Smooth muscle cell (in vitro differentiated cells): ENCODE data around the gene CACNA2D4. TPM values are rescaled to one million over a fixed set of nuclear protein-coding genes. Genes with fewer than 3 reads are reported as not detected.

Source experiments
- DNase-seq: peaks from one replicate; lab custom pipeline; 2025; ENCODE audit not compliant: unreplicated experiment; lab: John Stamatoyannopoulos, UW
- H2AFZ ChIP-seq: fragments of 200-600 bp; sonication (generic); 2 replicates; pipeline ENCODE4 v1.6.0; 2016; ENCODE audit warnings: antibody characterized with exemption, low read depth, mild to moderate bottlenecking
- H3F3A ChIP-seq: fragments of 200-600 bp; sonication (generic); 2 replicates; pipeline ENCODE4 v1.6.0; 2017; ENCODE audit warnings: antibody characterized with exemption, low read depth
- H3K27ac ChIP-seq: fragments of 200-600 bp; sonication (generic); 2 replicates; pipeline ENCODE4 v1.5.1; 2016; ENCODE audit warnings: low read depth, mild to moderate bottlenecking
- H3K27me3 ChIP-seq: fragments of 200-600 bp; sonication (generic); 2 replicates; pipeline ENCODE4 v1.6.1; 2016; ENCODE audit warnings: low read depth, mild to moderate bottlenecking
- H3K36me3 ChIP-seq: fragments of 200-600 bp; sonication (generic); 2 replicates; pipeline ENCODE4 v1.5.1; 2016; ENCODE audit warnings: low read depth
- H3K4me1 ChIP-seq: fragments of 200-600 bp; sonication (generic); 2 replicates; pipeline ENCODE4 v1.5.1; 2016; ENCODE audit warnings: low read depth
- H3K4me2 ChIP-seq: fragments of 200-600 bp; sonication (generic); 2 replicates; pipeline ENCODE4 v1.6.0; 2016; ENCODE audit warnings: mild to moderate bottlenecking
- H3K4me3 ChIP-seq: fragments of 200-600 bp; sonication (generic); 2 replicates; pipeline ENCODE4 v1.5.1; 2016; ENCODE audit warnings: mild to moderate bottlenecking
- H3K79me2 ChIP-seq: fragments of 200-600 bp; sonication (generic); 2 replicates; pipeline ENCODE4 v1.6.0; 2016; ENCODE audit warnings: low read depth, mild to moderate bottlenecking
- H3K9ac ChIP-seq: fragments of 200-600 bp; sonication (generic); 2 replicates; pipeline ENCODE4 v1.6.0; 2016; ENCODE audit warnings: low read depth
- H3K9me3 ChIP-seq: fragments of 200-600 bp; sonication (generic); replicated peaks from 2 replicates; pipeline ENCODE4 v1.5.1; 2016; ENCODE audit warnings: low read depth
- H4K20me1 ChIP-seq: fragments of 200-600 bp; sonication (generic); 2 replicates; pipeline ENCODE4 v1.6.0; 2016; ENCODE audit warnings: low read depth
- CTCF ChIP-seq: fragments of 200-600 bp; sonication (generic); IDR thresholded peaks from 2 replicates; pipeline ENCODE4 v1.5.1; 2017; ENCODE audit warnings: borderline replicate concordance, mild to moderate bottlenecking, antibody characterized with exemption; ENCODE audit not compliant: insufficient read depth, poor library complexity, severe bottlenecking
- WGBS: methylation state at CpG from one replicate; pipeline ENCODE4 v1.1.7; 2016; ENCODE audit warnings: low lambda C conversion rate; 5-methylcytosine and 5-hydroxymethylcytosine counted together
- polyA plus RNA-seq: library from polyadenylated mRNA; unstranded; fragments of >200 nt; fragmentation: Nextera tagmentation; extraction: Ambion mirVana; gene quantifications from 2 replicates; pipeline ENCODE4 v1.2.1, GENCODE V29; 2016
- total RNA-seq: library from RNA; depleted of rRNA; stranded (reverse); fragments of >200 nt; gene quantifications from 2 replicates; pipeline ENCODE4 v1.2.3, GENCODE V29; 2014

The CACNA2D4 gene
- total and polyA plus RNA-seq, 2 experiments from 2014 or later, result 0.98 TPM; not detected in 1

GRCh38 chr12:1886396-1887008 lies 31.9 kb downstream of the CACNA2D4 start:
- H3K4me2 ChIP-seq, result no peak overlapping the region
- no peaks in the 10 kb centered on the region for H3F3A ChIP-seq
- no peak overlapping the region for H3K27ac ChIP-seq
- no peaks in the 10 kb centered on the region for H3K4me1 ChIP-seq
- H3K79me2 ChIP-seq, result no peaks in the 10 kb centered on the region
- no peak for TF ChIP-seq CTCF
- no peak overlapping the region for H3K9ac ChIP-seq
- no peak overlapping the region for H2AFZ ChIP-seq
- DNase-seq, result no peak
- H3K36me3 ChIP-seq, result no peaks in the 10 kb centered on the region
- H3K9me3 ChIP-seq, result no peaks in the 10 kb centered on the region
- H3K4me3 ChIP-seq, result no peak overlapping the region
- WGBS, result 91% methylated on average over 10 of the region's 10 CpGs
- no peaks in the 10 kb centered on the region for H3K27me3 ChIP-seq
- H4K20me1 ChIP-seq, result no peaks in the 10 kb centered on the region

- Histone ChIP-seq H3K79me2 (no peaks in the 10 kb centered on the region), H3F3A (no peaks in the 10 kb centered on the region), H3K4me2 (no peak overlapping the region), H3K4me3 (no peak overlapping the region), H3K27ac (no peak overlapping the region), H2AFZ (no peak overlapping the region), H3K27me3 (no peaks in the 10 kb centered on the region), H3K4me1 (no peaks in the 10 kb centered on the region), H3K9me3 (no peaks in the 10 kb centered on the region), H3K9ac (no peak overlapping the region), H4K20me1 (no peaks in the 10 kb centered on the region), H3K36me3 (no peaks in the 10 kb centered on the region)
- TF ChIP-seq CTCF, result no peak
- no peak for DNase-seq
- 87% methylated on average over 13 of the region's 13 CpGs for WGBS
These were observed 32.7 kb downstream of the CACNA2D4 start for GRCh38 chr12:1885599-1886245.

GRCh38 chr12:1885082-1885596 lies 33.3 kb downstream of the CACNA2D4 start:
- DNase-seq, result no peak
- H3K4me2 ChIP-seq, result no peak overlapping the region
- H3K4me3 ChIP-seq, result no peak overlapping the region
- H3F3A ChIP-seq, result no peaks in the 10 kb centered on the region
- TF ChIP-seq CTCF, result no peak
- H4K20me1 ChIP-seq, result no peaks in the 10 kb centered on the region
- no peaks in the 10 kb centered on the region for H3K27me3 ChIP-seq
- H3K79me2 ChIP-seq, result no peaks in the 10 kb centered on the region
- no peak overlapping the region for H3K9ac ChIP-seq
- WGBS, result 90% methylated on average over 5 of the region's 5 CpGs
- no peaks in the 10 kb centered on the region for H3K9me3 ChIP-seq
- H2AFZ ChIP-seq, result no peak overlapping the region
- H3K4me1 ChIP-seq, result no peaks in the 10 kb centered on the region
- no peaks in the 10 kb centered on the region for H3K36me3 ChIP-seq
- H3K27ac ChIP-seq, result no peak overlapping the region
